Peyer's patch (tissue), 4 donors: ENCODE data around the gene TECPR2.

Source experiments
- CTCF ChIP-seq, 6 experiments: fragments of 450-650 bp in 4 of 6; fragments of 200-600 bp in 2 of 6; sonication (generic) in 1 of 6; IDR thresholded peaks; one replicate each; pipeline ENCODE4 v1.5.1; 2017 to 2019; ENCODE audit warnings: antibody characterized with exemption in 6 of 6, mild to moderate bottlenecking in 3 of 6, moderate library complexity in 1 of 6
- POLR2A ChIP-seq, 2 donors: fragments of 450-650 bp; IDR thresholded peaks; one replicate each; pipeline ENCODE4 v1.5.1; 2017; ENCODE audit warnings: antibody characterized with exemption in 2 of 2, mild to moderate bottlenecking in 2 of 2, moderate library complexity in 2 of 2

GRCh38 chr14:102417001-102417431 lies 54.3 kb downstream of the TECPR2 start:
- TF ChIP-seq CTCF (IDR thresholded peaks at IDR 0.05) (no peak), POLR2A (IDR thresholded peaks at IDR 0.05) (no peak)
